ENCODE measurements around the gene PDPK1.

Gene PDPK1

DNA sequence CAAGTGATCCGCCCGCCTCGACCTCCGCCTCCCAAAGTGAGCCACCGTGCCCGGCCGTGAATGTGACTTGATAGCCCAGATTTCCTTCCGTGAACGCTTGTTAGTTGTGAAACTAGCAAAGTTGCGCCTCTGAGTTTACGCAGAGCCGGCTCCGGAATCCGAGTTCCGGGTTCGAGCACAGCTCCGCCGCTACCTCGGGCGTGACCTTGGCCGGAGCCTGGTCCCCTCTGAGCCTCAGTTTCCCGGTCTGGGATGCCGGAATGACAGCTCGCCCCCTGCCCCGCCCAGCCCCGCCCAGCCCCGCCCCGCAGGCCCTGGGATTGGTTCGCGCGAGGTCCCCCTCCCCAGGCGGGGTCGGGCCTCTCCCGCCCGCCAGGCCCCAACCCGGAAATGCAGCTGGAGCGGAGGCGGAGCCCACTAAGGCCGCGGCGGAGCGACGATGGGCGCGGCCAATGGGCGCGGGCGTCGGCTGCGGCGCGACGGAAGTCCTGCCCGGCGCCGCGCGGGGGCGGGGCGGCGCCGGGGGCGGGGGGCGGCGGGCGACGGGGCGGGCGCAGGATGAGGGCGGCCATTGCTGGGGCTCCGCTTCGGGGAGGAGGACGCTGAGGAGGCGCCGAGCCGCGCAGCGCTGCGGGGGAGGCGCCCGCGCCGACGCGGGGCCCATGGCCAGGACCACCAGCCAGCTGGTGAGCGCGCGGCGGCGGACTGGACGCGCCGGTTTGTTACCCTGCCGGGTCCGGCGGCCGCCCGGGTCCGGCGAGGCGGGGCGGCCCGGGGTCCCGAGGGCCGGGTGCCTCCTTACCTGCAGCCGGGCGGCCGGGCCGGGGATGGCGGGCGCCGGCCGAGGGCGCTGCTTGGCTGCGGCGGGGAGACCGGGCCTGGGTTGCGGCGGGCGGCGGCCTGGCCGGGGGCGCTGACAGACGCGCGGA is at the start of gene PDPK1:
PDPK1 (plus strand) TSS at position 571 of the 929 bp plus-strand sequence; CDS start at position 663, 92 bp downstream.
- DNase-seq (ENCODE audit: low read depth in 1 of 2, low spot score in 1 of 2), result peak; percentile 82 to 89

DNA sequence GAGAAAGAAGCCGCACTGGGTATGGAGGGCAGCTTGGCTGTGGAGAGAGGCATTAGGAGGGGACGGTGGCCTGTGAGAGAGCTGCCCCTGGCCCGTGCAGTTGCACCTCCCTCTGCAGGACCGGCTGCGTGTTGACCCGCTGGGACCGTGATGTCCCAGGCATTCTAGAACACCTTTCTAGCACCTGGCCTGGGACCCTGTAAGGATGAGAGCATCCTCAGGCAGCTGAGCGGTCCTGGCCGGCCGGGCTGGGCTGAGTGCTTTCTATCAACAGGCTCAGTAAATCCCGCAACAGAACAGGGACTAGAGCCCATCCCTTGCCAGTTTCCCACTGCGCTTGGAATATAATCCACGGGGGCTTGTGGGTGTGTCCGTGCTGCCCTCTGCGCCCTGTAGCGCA is 48.2 kb upstream of the PDPK1 start:
- DNase-seq (ENCODE audit: low read depth in 1 of 2, low spot score in 1 of 2), result no peak

- DNase-seq (ENCODE audit: low read depth in 1 of 2, low spot score in 1 of 2), result no peak
Observed at GRCh38 chr16:2490190-2491105, 47.4 kb upstream of the PDPK1 start.

DNA sequence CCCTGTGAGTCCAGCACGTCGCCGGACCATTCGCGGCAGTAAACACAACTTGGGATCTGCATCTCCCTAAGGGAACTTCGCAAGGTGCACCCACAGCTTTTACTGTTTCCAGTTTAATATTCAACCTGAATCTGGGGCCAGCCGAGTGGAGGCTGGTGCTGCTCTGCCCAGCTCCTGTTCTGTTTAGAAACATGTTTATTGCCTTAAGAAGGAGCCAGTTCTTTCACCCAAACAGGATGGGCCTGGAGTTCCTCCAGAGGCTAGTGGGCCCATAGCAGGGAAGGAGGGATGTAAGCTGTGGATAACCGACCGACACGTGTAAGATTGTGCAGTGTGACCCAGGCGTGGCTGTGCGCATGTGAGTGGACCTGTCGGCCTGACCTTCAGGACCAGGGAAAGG is 45.5 kb upstream of the PDPK1 start:
- DNase-seq (ENCODE audit: low read depth in 1 of 2, low spot score in 1 of 2), result no peak

- DNase-seq (ENCODE audit: low read depth in 1 of 2, low spot score in 1 of 2), result no peak
Observed at GRCh38 chr16:2493605-2494004, 44.2 kb upstream of the PDPK1 start.

DNA sequence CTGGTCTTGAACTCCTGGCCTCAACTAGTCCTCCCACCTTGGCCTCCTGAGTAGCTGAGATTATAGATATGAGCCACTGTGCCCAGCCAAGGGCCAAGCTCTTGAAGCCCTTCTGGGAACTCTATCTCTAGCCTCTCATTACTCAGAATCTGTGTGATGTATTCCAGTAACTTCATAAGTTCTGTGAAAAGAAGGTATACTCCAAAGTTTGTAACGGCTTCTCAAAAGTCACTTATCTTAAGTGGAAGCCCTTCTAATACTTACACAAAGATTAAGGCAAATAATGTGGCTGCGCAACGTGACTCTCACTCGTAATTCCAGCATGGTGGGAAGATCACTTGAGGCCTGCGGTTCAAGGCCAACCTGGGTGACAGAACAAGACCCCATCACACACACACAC is 43.2 kb upstream of the PDPK1 start:
- DNase-seq (ENCODE audit: low read depth in 1 of 2, low spot score in 1 of 2), result no peak

- no peak for DNase-seq (ENCODE audit: low read depth in 1 of 2, low spot score in 1 of 2)
Observed at GRCh38 chr16:2495041-2495440, 42.8 kb upstream of the PDPK1 start.

DNA sequence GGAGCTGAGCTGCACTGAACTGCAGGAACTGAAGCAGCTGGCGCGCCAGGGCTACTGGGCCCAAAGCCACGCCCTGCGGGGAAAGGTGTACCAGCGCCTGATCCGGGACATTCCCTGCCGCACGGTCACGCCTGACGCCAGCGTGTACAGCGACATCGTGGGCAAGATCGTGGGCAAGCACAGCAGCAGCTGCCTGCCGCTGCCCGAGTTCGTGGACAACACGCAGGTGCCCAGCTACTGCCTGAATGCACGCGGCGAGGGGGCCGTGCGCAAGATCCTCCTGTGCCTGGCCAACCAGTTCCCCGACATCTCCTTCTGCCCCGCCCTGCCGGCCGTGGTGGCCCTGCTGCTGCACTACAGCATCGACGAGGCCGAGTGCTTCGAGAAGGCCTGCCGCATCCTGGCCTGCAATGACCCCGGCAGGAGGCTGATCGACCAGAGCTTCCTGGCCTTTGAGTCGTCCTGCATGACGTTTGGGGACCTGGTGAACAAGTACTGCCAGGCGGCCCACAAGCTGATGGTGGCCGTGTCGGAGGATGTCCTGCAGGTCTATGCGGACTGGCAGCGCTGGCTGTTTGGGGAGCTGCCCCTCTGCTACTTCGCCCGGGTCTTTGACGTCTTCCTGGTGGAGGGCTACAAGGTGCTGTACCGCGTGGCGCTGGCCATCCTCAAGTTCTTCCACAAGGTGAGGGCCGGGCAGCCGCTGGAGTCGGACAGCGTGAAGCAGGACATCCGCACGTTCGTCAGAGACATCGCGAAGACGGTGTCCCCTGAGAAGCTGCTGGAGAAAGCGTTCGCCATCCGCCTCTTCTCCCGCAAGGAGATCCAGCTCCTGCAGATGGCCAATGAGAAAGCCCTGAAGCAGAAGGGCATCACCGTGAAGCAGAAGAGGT is 41.4 kb upstream of the PDPK1 start:
- no peak for DNase-seq (ENCODE audit: low read depth in 1 of 2, low spot score in 1 of 2)

- no peak for DNase-seq (ENCODE audit: low read depth in 1 of 2, low spot score in 1 of 2)
Observed at GRCh38 chr16:2497116-2497630, 40.6 kb upstream of the PDPK1 start.

DNA sequence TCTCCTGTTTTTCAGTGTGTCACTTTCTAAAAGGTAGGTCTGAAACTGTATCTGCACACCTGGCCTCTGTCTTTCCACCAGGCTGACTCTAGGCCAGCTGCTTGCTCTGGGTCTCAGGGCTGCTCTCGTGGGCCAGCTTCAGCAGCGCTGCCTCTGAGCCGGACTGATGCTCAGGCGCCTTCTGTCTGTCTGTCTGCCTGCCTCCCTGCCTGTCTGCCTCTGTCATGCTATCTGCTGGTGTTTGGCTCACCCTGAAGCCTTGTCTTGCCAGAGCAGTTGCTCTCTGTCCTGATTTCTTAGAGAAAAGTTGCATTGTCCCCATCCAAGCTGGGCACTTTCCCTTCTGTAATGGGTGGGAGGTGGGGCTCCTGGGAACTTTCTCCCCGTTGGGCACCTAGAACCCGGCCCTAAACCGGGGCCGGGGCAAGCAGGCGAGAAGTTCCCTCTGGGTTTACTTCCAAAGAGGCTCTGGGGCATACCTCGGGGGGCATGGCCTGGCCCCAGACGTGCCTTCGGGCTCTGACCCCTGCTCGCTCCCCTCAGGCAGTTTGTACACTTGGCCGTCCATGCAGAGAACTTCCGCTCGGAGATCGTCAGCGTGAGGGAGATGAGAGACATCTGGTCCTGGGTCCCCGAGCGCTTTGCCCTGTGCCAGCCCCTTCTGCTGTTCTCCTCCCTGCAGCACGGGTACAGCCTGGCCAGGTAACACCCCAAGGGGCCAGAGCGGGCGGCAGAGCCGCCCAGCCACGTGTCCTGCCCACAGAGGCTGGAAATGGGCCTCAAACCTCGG is 39.9 kb upstream of the PDPK1 start:
- DNase-seq (ENCODE audit: low read depth in 1 of 2, low spot score in 1 of 2), result no peak

DNA sequence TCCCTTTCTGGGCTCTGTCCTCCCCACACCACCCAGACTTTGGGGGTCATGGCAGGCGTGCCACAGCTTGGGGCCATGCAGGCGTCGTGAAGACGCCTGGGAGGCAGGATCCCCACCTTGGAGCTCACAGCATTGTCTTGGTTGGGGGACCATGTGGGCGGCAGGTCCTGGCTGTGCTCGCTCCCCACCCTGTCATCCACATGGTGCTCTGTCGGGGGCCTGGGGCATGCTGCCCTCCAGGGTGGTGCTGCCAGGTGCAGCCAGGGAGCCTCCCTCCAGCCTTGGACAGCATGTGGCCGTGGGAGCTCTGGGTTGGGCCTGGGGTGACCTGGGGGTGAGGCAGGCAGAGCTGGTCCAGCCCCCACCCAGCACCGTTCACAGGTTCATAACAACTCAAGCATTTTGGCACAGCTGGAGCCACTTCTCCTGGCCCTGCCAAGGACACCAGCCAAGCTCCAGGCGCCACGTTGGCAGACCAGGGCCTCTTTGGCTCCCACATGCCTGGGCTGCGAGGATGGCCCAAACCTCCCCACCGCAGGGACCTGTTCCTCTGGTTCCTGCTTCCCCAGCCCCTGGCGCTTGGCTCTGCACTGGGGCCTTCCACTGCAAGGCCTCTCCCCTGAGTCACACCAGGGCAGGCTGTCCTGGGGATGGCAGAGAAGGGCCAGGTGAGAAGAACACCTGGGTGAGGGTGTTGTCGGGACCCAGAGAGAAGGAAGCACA is 39.1 kb upstream of the PDPK1 start:
- DNase-seq (ENCODE audit: low read depth in 1 of 2, low spot score in 1 of 2), result no peak

- no peak for DNase-seq (ENCODE audit: low read depth in 1 of 2, low spot score in 1 of 2)
Observed at GRCh38 chr16:2499454-2499853, 38.4 kb upstream of the PDPK1 start.

DNA sequence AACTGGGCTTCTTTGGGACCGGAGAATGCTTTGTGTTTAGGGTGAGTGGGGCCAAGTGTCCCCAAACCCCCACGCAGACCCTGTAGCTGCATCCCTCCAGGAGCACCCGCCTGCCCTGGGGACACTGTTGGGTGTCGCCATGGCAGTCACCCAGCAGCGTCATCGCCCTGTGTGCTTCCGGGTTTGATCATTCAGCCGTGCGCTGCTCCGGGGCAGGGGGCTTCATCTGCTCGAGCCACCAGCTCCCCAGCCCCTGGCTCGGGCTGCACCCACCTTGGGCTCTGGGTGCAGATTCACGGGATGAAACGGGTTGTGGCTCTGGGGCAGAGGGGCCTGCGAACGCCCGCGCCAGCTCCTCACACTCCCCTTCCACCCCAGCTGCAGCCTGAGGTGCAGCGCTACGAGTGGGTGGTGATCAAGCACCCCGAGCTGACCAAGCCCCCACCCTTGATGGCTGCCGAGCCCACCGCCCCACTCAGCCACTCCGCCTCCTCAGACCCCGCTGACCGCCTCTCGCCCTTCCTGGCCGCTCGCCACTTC is 37.9 kb upstream of the PDPK1 start:
- no peak for DNase-seq (ENCODE audit: low read depth in 1 of 2, low spot score in 1 of 2)

GRCh38 chr16:2500430-2500917 is 37.3 kb upstream of the PDPK1 start:
- DNase-seq (ENCODE audit: low read depth in 1 of 2, low spot score in 1 of 2), result no peak

- peak; percentile 68 to 73 for DNase-seq (ENCODE audit: low read depth in 1 of 2, low spot score in 1 of 2)
Observed at GRCh38 chr16:2500918-2501750, 36.7 kb upstream of the PDPK1 start.

DNA sequence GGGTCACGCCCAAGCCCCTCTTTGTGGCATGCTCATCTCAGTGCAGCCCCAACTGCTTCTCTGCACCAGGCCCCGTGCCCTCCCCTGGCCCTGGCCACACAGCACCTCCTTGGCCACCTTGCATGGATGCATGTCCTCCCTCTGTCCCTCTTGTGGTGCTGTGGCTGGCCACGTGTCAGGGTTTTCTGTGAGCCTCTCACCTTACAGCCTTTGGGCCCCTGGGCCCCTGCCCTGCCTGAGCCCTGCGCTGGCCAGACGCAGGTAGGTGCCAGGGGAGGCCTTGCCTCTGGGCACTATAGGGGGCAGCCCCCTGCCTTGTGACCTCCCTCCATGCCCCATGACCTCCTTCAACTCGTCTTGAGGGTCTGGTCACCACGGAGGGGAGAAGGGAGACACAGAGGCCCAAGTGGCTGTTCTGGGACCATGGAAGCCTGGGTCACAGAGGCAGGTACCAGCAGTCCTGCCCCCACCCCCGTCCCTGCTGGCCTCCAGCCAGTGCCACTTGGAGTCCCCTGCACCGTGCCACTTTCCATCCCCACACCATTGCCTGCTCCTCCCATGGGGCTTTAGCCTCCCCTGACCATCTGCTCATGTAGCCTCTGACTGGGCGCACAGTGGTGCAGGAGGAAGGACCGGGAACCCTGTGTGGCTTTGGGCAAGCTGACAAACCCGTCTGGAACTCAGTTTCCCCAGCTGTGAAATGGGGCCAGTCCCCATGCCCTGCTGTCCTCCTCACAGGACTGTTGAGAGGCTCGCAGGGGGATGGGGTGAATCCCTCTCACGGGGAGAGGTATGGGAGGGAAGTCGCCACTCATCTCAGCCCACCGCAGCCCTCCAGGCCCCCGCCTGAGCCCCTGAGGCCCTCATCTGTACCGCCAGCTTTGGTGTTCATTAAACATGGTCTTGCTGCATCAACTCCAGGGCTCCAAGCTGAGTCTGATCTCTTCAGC is 35.6 kb upstream of the PDPK1 start:
- DNase-seq (ENCODE audit: low read depth in 1 of 2, low spot score in 1 of 2), result no peak

GRCh38 chr16:2505695-2506094 is 32.1 kb upstream of the PDPK1 start:
- DNase-seq (ENCODE audit: low read depth in 1 of 2, low spot score in 1 of 2), result no peak

Data from activated CD4-positive, alpha-beta T cell treated with anti-CD3 and anti-CD28 coated beads, Interleukin-2, amount 50 U/mL, for 24 hours (primary cell).